Caco-2 (cell line): Measurements from ENCODE around the gene NLRC4. TPM values are rescaled to one million over a fixed set of nuclear protein-coding genes. Genes with fewer than 3 reads are reported as not detected.

Experiments
- BruUV-seq: library from RNA; stranded (reverse); fragments of 400-500 nt; replicated peaks from 2 replicates; lab custom pipeline; 2021; lab: Mats Ljungman, UMichigan
- CTCF ChIA-PET: fragments of 300-600 bp; sonication (Branson Sonifier 250); formaldehyde crosslinking; loops from one replicate; lab custom pipeline; 2022; ENCODE audit warnings: antibody characterized with exemption; lab: Charles Lee
- POLR2A ChIA-PET: fragments of 300-600 bp; sonication (Branson Sonifier 250); formaldehyde crosslinking; loops from one replicate; lab custom pipeline; 2022; ENCODE audit warnings: antibody characterized with exemption; lab: Charles Lee
- DNase-seq, 2 experiments: peaks; one replicate each; pipeline versions ENCODE4 v3.0.0 to v3.0.0-alpha.2; 2020 to 2022
- H3K27me3 ChIP-seq: replicated peaks from 2 replicates; pipeline ENCODE4 v1.6.0; 2011; ENCODE audit warnings: low read length; ENCODE audit not compliant: control insufficient read depth, insufficient read depth
- H3K36me3 ChIP-seq: 2 replicates; pipeline ENCODE4 v1.5.1; 2011; ENCODE audit warnings: low read length; ENCODE audit not compliant: control insufficient read depth, insufficient read depth
- H3K4me1 ChIP-seq: fragments of 250-450 bp; sonication (Bioruptor Pico); 2 replicates; pipeline ENCODE4 v1.5.1; 2020; ENCODE audit warnings: mild to moderate bottlenecking
- H3K4me3 ChIP-seq: 2 replicates; pipeline ENCODE4 v1.5.1; 2011; ENCODE audit warnings: low read depth, mild to moderate bottlenecking, control low read depth, low read length
- H3K9me3 ChIP-seq: fragments of 250-450 bp; sonication (Bioruptor Pico); 2 replicates; pipeline ENCODE4 v1.5.1; 2020; ENCODE audit warnings: mild to moderate bottlenecking, moderate library complexity
- H3K27ac Mint-ChIP-seq: one replicate; pipeline ENCODE4 v1.8.0; 2022; ENCODE audit warnings: mixed read lengths; ENCODE audit not compliant: unreplicated experiment
- H3K27me3 Mint-ChIP-seq: one replicate; pipeline ENCODE4 v1.8.0; 2022; ENCODE audit warnings: mixed read lengths; ENCODE audit not compliant: insufficient read depth, unreplicated experiment
- H3K36me3 Mint-ChIP-seq: one replicate; pipeline ENCODE4 v1.8.0; 2022; ENCODE audit warnings: mild to moderate bottlenecking, mixed read lengths; ENCODE audit not compliant: insufficient read depth, unreplicated experiment
- H3K4me1 Mint-ChIP-seq: one replicate; pipeline ENCODE4 v1.8.0; 2022; ENCODE audit warnings: low read depth, mixed read lengths; ENCODE audit not compliant: unreplicated experiment
- H3K4me3 Mint-ChIP-seq: one replicate; pipeline ENCODE4 v1.8.0; 2022; ENCODE audit warnings: mild to moderate bottlenecking, moderate library complexity, mixed read lengths; ENCODE audit not compliant: unreplicated experiment
- H3K9me3 Mint-ChIP-seq: one replicate; pipeline ENCODE4 v1.8.0; 2022; ENCODE audit warnings: mixed read lengths; ENCODE audit not compliant: unreplicated experiment
- intact Hi-C: fragments of 100-400 bp; cut with micrococcal nuclease; formaldehyde crosslinking; loops from one replicate; pipeline ENCODE4 v1.10.0; 2022; ENCODE audit not compliant: unreplicated experiment
- total RNA-seq: library from RNA; stranded (reverse); gene quantifications from 2 replicates; pipeline ENCODE4 v1.2.3, GENCODE V29; 2022
- TF ChIP-seq, protein P1 (sequence below), 2 experiments: fragments of 200-600 bp in 1 of 2; IDR thresholded peaks; 1 replicate in 1 of 2; 2 replicates in 1 of 2; pipeline versions ENCODE4 v1.5.1 to v1.8.0; 2011 to 2022; ENCODE audit warnings: antibody characterized with exemption in 1 of 2, control low read depth in 1 of 2, inconsistent platforms in 1 of 2, low read depth in 1 of 2, low read length in 1 of 2, mild to moderate bottlenecking in 1 of 2, moderate library complexity in 1 of 2; ENCODE audit not compliant: insufficient read depth in 1 of 2, severe bottlenecking in 1 of 2, unreplicated experiment in 1 of 2

NLRC4 gene
- total RNA-seq, 1 experiment from 2014 or later = not detected

GRCh38 chr2:32235315-32235714 is 29.4 kb downstream of the NLRC4 start:
- Mint-ChIP-seq H3K4me1 (peaks cover 13% of the 10 kb centered on the region), H3K4me3 (no peak overlapping the region), H3K27me3 (no peaks in the 10 kb centered on the region), H3K36me3 (no peaks in the 10 kb centered on the region), H3K27ac (peak overlapping the region; percentile 11), H3K9me3 (no peaks in the 10 kb centered on the region)
- no peaks in the 10 kb centered on the region for H3K9me3 ChIP-seq
- no peak for DNase-seq
- intact Hi-C loops = no loop called here
- TF ChIP-seq, protein P1, sequence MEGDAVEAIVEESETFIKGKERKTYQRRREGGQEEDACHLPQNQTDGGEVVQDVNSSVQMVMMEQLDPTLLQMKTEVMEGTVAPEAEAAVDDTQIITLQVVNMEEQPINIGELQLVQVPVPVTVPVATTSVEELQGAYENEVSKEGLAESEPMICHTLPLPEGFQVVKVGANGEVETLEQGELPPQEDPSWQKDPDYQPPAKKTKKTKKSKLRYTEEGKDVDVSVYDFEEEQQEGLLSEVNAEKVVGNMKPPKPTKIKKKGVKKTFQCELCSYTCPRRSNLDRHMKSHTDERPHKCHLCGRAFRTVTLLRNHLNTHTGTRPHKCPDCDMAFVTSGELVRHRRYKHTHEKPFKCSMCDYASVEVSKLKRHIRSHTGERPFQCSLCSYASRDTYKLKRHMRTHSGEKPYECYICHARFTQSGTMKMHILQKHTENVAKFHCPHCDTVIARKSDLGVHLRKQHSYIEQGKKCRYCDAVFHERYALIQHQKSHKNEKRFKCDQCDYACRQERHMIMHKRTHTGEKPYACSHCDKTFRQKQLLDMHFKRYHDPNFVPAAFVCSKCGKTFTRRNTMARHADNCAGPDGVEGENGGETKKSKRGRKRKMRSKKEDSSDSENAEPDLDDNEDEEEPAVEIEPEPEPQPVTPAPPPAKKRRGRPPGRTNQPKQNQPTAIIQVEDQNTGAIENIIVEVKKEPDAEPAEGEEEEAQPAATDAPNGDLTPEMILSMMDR (IDR thresholded peaks at IDR 0.05; ENCODE audit: insufficient read depth in 1 of 2, low read depth in 1 of 2, low read length in 1 of 2, severe bottlenecking in 1 of 2, unreplicated experiment in 1 of 2) = no peak
- ChIA-PET CTCF (interaction anchor here (0.6 kb wide), 1 partner anchor 344 kb away, joined by 3 read pairs; no protein-coding TSS in a partner anchor), POLR2A (no interaction called here)
- peaks cover 14% of the 10 kb centered on the region for H3K4me1 ChIP-seq
- no TSS peak for BruUV-seq
- H3K36me3 ChIP-seq = no peaks in the 10 kb centered on the region
- no peak overlapping the region for H3K4me3 ChIP-seq
- no peaks in the 10 kb centered on the region for H3K27me3 ChIP-seq

DNA sequence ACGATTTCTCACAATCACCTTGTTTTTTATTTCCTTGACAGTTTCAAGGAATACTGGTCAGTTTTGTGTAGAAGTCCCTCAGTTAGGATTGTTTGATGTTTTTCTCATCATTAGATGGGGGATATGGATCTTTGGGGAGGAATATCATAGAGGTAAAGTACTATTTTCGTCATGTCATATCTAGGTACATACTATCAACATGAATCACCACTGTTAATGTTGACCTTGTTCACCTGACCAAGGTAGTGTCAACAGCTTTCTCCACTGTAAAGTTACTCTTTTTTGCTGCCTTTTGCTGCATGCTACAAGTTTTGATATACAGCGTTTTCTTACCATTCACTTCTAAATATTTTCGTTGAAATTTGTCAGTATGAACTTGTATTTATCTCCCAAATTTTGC is 32.7 kb downstream of the NLRC4 start:
- no peaks in the 10 kb centered on the region for H3K9me3 Mint-ChIP-seq

GRCh38 chr2:32229635-32230034 is 35.1 kb downstream of the NLRC4 start:
- TF ChIP-seq, protein P1 (IDR thresholded peaks at IDR 0.05; ENCODE audit: insufficient read depth in 1 of 2, low read depth in 1 of 2, low read length in 1 of 2, severe bottlenecking in 1 of 2, unreplicated experiment in 1 of 2) = no peak
- Mint-ChIP-seq H3K9me3 (no peaks in the 10 kb centered on the region), H3K36me3 (no peaks in the 10 kb centered on the region), H3K4me3 (no peak overlapping the region), H3K27me3 (no peaks in the 10 kb centered on the region), H3K27ac (peak overlapping the region; percentile 8), H3K4me1 (peaks cover 30% of the 10 kb centered on the region)
- H3K27me3 ChIP-seq = no peaks in the 10 kb centered on the region
- BruUV-seq = TSS peak; percentile 12
- DNase-seq = no peak
- ChIA-PET POLR2A (no interaction called here), CTCF (no interaction called here)
- H3K36me3 ChIP-seq = no peaks in the 10 kb centered on the region
- H3K4me3 ChIP-seq = no peak overlapping the region
- H3K4me1 ChIP-seq = peaks cover 31% of the 10 kb centered on the region
- H3K9me3 ChIP-seq = no peaks in the 10 kb centered on the region
- intact Hi-C loops = loop anchor here (5.0 kb wide), 1 partner anchor 103 kb away; no protein-coding TSS in a partner anchor

More for the DNA sequence above, 32.7 kb downstream of the NLRC4 start:
- Histone ChIP-seq H3K36me3 (no peaks in the 10 kb centered on the region), H3K4me1 (peaks cover 31% of the 10 kb centered on the region), H3K4me3 (no peak overlapping the region), H3K27me3 (no peaks in the 10 kb centered on the region), H3K9me3 (no peaks in the 10 kb centered on the region)
- Mint-ChIP-seq H3K4me1 (peaks cover 29% of the 10 kb centered on the region), H3K27ac (peak overlapping the region; percentile 25), H3K27me3 (no peaks in the 10 kb centered on the region), H3K4me3 (peak overlapping the region; percentile 4), H3K36me3 (no peaks in the 10 kb centered on the region)
- peak in 1 of 2 experiments; percentile 33 for DNase-seq
- ChIA-PET CTCF (no interaction called here), POLR2A (interaction anchor here (0.7 kb wide), 1 partner anchor 192 kb away, joined by 3 read pairs; the partner anchor contains the start of gene DPY30)
- intact Hi-C loops = no loop called here
- TF ChIP-seq, protein P1 (IDR thresholded peaks at IDR 0.05; ENCODE audit: insufficient read depth in 1 of 2, low read depth in 1 of 2, low read length in 1 of 2, severe bottlenecking in 1 of 2, unreplicated experiment in 1 of 2) = no peak
- BruUV-seq = no TSS peak
